ENCODE measurements around the gene NAALADL2.
"Not testable (repeated sequence)": the region's sequence is repeated elsewhere in the genome, so short reads cannot be mapped to it uniquely, and the experiment has no call there.

Gene NAALADL2

DNA sequence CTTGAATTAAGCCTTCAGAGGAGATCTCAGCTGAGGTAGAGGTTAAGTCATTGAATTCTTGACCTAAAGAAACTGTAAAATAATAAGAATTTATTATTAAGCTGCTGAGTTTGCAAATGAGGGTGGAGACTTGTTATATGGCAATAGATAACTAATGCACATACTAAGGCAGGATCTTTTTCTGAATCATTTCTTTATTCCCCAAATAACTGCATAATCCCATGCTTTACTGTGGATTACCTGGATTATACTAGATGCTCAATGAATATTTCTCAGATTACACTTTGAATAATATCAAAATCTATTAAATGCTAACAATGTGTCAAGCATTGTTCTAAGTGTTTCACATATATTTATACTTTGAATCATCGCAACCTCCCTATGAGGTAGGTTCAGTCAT, 532.5 kb downstream of the NAALADL2 start:
- no peak for DNase-seq

GRCh38 chr3:175392653-175393052, 533.5 kb downstream of the NAALADL2 start:
- no peak for DNase-seq

GRCh38 chr3:175397372-175397771, 538.2 kb downstream of the NAALADL2 start:
- DNase-seq, result no peak

DNA sequence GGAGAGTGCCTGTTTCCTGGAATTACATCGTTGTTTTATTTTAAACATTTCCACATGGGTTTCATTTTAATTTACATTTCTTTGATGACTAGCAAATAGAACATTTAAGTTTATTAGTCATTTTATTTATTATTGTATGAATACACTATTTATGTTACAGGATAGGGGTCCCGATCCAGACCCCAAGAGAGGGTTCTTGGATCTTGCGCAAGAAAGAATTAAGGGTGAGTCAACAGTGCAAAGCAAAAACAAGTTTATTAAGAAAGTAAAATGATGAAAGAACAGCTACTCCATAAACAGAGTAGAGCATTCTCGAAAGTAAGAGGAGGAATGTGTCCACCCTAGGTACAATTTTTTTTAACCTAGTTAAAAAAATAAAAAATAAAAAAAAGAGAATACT, 539.5 kb downstream of the NAALADL2 start:
- no peak for DNase-seq

GRCh38 chr3:175399156-175399840, 540.2 kb downstream of the NAALADL2 start:
- no peak for DNase-seq

DNA sequence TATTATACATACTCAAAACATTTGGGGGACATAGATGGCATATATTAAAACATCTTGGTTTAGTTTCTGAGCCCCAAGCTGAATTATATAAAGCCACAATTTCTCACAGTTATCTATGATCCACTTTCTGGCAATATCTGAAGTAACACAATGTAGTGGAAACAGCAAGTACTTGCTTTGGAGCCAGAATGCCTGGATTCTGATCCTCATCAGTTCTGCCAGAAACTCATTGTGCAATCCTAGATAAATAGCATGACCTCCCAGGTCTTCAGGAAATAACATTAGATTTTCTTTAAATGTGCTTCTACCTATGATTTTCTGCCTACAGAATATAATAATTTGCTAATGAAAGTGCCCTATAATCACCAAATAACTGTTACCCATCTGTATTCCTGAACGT, 544.9 kb downstream of the NAALADL2 start:
- DNase-seq, result no peak

GRCh38 chr3:175404621-175405020, 545.5 kb downstream of the NAALADL2 start:
- no peak for DNase-seq

DNA sequence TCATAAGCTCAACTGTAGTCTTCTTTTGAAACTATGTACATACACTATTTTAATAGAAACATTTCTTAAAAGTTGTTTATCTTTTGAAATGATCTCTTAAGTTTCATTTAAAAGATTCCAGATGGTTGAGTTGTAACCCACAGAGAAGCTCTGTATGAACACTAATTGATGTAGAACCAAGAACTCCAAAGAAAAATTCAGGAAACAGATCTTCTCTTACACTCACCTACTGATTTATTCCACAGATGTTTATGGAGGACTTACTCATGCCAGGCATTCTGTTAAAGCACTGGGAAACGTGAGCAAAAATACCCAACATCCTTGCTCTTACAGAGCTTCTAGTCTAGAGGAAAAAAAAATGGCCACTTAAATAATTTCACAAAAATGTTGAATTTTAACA, 551.1 kb downstream of the NAALADL2 start:
- DNase-seq, result no peak

DNA sequence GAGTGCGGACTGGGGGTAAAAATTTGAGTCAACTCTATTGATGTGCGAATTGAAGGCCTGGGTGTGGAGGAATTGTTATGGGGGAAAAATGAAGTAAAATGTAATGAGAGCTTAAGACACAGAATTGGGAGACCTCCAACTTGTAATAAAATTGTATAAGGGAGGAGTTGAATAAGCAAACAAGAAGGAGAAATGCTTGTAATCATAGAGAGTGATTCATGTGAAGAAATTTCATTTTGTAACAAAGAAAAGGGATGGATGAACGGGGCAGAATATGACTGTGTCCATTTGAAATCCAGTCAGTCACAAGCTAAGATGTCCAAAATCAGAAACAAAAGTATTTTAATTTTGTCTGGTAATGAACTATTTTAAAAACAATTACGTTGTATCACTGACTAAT, 552.3 kb downstream of the NAALADL2 start:
- DNase-seq, result no peak

DNA sequence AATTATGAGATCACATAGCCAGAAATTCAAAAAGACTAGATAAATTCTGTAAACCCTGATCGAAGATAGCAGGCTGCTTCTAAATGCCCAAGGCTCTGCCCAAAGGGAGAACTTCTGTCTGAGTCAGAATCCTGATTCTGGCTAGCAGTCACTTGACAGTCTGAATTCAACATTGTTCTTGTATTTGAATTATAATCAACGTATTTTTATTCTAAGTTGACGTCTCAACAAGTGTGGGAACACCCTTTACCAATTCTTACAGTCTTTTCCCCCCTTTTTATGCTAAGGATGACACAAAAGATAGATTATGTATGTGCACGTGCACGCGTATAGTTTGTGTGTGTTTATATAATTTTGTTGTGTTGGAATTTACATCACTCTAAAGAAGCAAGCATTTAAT, 552.8 kb downstream of the NAALADL2 start:
- DNase-seq, result no peak

GRCh38 chr3:175413926-175414325, 554.8 kb downstream of the NAALADL2 start:
- no peak for DNase-seq

GRCh38 chr3:175416600-175416999, 557.5 kb downstream of the NAALADL2 start:
- DNase-seq, result no peak

DNA sequence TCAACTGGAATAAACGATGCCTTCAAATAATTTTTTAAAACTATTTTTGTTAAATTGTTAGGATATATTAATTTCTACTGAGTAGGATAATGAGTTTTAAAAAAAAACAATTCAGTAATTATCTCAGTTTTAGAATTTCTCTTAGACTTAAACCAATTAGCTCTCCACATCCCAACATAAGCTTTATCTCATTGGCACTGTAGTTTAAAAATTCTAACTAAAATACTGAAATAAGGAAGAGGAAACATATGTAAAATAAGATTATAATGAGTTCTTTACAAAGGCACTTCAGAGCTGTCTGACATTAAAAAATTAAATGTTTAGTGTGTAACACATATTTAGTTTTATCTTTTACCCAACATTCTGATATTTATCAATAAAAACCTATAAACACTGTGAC, 558.3 kb downstream of the NAALADL2 start:
- no peak for DNase-seq

GRCh38 chr3:175421902-175422301, 562.8 kb downstream of the NAALADL2 start:
- no peak for DNase-seq

- DNase-seq, result no peak
Observed at GRCh38 chr3:175422744-175423143, 563.6 kb downstream of the NAALADL2 start.

DNA sequence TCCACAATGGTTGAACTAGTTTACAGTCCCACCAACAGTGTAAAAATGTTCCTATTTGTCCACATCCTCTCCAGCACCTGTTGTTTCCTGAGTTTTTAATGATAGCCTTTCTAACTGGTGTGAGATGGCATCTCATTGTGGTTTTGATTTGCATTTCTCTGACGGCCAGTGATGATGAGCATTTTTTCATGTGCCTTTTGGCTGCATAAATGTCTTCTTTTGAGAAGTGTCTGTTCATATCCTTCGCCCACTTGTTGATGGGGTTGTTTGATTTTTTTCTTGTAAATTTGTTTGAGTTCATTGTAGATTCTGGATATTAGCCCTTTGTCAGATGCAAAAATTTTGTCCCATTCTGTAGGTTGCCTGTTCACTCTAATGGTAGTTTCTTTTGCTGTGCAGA, 564.7 kb downstream of the NAALADL2 start:
- not testable (repeated sequence) for DNase-seq

DNA sequence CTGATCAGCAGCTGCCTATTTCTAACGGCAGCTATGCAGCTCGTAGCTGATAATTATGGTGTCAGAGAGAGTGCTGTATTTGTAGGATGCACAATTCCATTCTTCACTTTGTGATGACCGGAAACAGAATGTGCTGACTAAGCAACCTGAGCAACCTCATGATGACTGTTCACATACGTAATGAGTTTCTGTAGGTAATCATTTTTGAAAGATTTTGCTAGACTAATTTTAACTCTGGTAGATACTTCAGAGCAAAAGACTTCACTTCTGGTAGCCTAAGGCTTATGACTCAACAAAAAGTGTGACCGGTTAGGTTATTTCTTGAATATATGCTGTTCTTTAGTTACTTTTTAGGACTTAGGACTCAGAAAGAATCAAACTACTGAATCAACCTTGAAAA, 567.7 kb downstream of the NAALADL2 start:
- DNase-seq, result no peak

DNA sequence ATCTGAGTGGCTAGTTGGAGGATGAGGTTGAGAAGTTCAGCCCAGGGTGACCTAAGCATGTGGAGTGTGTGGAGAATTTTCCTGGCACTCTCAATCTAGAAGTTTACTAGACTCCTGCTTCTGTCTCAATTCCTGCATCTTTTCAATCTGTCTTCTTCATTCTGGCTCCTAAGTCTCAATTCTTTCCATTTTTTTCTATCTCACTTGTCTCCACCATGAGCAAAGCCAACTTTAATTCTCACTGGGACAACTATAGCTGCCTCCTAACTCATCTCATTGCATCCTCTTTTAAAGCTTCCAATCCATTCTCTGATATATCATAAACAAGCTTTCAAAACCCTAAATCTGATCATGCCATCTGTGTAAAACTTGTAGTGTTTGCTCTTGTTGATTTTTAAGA, 569.3 kb downstream of the NAALADL2 start:
- DNase-seq, result no peak

- no peak for DNase-seq
Observed at GRCh38 chr3:175430983-175431773, 572.0 kb downstream of the NAALADL2 start.

- DNase-seq, result no peak
Observed at GRCh38 chr3:175432376-175433025, 573.4 kb downstream of the NAALADL2 start.

- no peak for DNase-seq
Observed at GRCh38 chr3:175433026-175433674, 574.0 kb downstream of the NAALADL2 start.

DNA sequence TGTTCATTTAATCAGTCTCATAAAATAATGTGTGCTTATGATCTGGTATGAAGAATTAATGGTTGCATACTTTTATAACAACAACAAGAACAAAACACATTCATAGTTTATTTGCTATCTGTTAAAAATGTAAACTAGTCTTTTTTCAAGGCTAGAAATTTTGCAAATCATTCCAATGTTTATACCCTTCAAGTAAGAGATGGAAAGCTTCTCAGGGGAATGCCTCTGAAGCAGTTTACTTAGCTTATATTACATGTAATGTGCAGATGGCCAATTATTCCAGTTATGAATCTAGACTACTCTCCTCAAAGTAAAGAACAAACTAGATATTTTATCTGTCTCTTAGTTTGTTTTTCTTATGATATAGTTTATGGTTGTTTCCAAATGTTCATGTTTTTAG, 575.4 kb downstream of the NAALADL2 start:
- no peak for DNase-seq

GRCh38 chr3:175443682-175444081, 584.5 kb downstream of the NAALADL2 start:
- DNase-seq, result no peak

- no peak for DNase-seq
Observed at GRCh38 chr3:175445741-175446140, 586.6 kb downstream of the NAALADL2 start.

All from SW 1271 (cell line).